HPDE6-E6E7 (cell line): ENCODE data around the gene TMTC4.
"Not testable (repeated sequence)": the region's sequence is repeated elsewhere in the genome, so short reads cannot be mapped to it uniquely, and the experiment has no call there.

Source experiments
- DNase-seq: peaks from one replicate; pipeline ENCODE4 v3.0.0; 2011; ENCODE audit warnings: missing footprints; ENCODE audit errors: extremely low spot score

The TMTC4 gene, protein sequence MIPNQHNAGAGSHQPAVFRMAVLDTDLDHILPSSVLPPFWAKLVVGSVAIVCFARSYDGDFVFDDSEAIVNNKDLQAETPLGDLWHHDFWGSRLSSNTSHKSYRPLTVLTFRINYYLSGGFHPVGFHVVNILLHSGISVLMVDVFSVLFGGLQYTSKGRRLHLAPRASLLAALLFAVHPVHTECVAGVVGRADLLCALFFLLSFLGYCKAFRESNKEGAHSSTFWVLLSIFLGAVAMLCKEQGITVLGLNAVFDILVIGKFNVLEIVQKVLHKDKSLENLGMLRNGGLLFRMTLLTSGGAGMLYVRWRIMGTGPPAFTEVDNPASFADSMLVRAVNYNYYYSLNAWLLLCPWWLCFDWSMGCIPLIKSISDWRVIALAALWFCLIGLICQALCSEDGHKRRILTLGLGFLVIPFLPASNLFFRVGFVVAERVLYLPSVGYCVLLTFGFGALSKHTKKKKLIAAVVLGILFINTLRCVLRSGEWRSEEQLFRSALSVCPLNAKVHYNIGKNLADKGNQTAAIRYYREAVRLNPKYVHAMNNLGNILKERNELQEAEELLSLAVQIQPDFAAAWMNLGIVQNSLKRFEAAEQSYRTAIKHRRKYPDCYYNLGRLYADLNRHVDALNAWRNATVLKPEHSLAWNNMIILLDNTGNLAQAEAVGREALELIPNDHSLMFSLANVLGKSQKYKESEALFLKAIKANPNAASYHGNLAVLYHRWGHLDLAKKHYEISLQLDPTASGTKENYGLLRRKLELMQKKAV

GRCh38 chr13:100674572-100674871, at the start of gene TMTC4:
TSS of gene TMTC4 (minus strand) at chr13:100674795. CDS start at chr13:100670362, 4,433 bp downstream.
- no peak for DNase-seq

DNA sequence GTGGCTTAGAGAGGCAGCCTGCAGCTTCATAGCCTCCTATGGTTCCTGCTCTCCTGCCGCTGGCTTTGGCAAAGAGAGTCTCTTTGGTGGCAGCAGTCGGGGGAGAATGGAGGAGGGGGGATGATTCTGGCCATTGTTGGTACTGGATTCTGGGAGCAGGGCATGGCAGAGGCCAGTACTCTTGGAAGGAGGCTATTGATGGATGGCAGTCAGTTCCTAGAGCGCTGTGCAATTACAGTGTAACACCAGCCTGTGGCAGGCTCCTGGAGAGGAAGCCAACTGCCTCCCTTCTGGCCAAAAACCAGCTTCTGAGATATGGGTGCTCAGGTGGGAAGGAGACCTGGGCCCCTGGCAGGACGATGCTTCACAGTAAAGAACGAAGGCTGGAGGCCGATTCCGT, 47.9 kb upstream of the TMTC4 start:
- no peak for DNase-seq

DNA sequence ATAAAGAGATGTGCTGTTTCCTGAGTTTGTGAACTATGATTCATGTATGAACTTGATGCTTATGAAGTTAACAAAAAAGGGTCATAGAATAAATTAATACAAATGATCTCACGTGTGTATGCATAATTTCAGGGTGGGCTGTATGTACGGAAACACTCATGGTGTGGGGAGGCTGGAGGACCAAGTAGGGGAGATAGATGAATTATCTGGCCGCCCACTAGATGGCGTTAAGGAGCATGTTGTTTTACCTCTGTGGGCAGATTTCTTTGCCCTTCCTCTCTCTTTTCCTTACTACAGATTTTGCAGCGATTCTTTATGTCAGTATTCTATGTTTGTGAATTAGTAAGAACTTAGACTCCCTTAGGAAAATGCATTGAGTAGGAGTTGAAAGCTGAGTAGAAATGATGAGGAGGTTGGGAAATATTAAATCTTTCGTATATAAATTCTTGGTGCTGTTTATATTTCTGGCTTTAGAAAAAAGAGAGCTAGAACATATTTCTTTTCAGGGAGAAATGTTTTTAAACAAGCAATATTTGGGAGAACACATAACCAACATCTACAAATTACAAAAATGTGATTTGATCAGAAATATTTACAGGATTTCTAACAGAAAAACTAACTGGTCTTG, 47.4 kb upstream of the TMTC4 start:
- DNase-seq: peak; percentile 25

DNA sequence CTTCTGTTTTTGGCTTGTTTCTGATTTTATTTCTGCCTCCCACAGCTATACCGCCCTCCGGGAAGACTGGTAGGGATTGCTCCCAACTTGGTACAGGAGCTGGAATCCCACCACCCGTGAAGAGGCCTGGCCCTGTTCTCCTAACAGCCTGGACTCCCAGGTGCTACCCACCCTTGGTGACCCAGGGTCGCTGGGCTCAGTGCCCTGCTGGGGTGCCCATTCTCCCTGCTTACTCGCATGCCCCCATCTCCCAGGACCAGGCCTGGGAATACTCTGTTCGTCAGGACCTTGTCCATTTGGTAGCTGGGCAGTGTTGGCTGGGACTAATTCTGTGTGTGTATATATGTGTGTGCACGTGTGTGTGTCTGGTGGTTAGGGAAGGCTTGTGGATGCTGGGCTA, 41.0 kb upstream of the TMTC4 start:
- no peak for DNase-seq

DNA sequence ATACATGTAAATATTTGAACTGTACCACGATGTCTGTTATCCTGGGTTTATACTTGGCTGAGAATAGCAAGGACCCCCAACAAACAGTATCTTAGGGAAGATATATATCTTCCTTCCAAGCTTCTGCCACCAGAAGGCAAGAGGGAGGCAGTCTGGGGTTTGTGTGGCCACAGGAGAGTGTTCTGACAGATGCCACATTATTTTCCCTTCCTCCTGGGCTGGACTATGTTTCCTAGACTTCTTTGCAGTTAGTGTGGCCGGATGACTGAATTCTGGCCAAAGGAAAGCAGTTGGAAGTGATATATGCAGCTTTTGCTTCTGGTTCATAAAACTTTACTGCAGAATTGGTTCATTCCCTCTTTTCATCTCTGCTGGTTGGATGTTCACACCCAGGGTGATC, 39.9 kb upstream of the TMTC4 start:
- DNase-seq: no peak

DNA sequence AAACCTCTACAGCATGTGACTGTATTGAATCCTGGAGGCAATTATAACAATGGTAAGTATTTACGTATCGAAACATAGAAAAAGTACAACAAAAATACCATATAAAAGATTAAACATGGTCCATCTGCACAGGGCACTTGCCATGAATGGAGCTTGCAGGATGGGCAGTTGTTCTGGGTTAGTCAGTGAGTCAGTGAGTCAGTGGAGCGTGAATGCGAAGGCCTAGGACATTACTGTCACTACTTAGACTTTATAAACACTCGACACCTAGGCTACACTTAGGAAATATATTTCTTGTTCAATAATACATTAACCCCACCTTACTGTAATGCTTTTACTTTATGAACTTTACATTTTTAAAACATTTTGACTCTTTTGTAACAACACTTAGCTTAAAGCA, 35.6 kb upstream of the TMTC4 start:
- no peak for DNase-seq

- DNase-seq: no peak
These were observed 33.5 kb upstream of the TMTC4 start for GRCh38 chr13:100707818-100708740.

DNA sequence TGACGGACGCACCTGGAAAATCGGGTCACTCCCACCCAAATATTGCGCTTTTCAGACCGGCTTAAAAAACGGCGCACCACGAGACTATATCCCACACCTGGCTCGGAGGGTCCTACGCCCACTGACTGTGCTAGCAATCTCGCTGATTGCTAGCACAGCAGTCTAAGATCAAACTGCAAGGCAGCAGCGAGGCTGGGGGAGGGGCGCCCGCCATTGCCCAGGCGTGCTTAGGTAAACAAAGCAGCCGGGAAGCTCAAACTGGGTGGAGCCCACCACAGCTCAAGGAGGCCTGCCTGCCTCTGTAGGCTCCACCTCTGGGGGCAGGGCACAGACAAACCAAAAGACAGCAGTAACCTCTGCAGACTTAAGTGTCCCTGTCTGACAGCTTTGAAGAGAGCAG, 23.7 kb upstream of the TMTC4 start:
- DNase-seq: not testable (repeated sequence)

- DNase-seq: no peak
These were observed 20.8 kb upstream of the TMTC4 start for GRCh38 chr13:100695509-100695773.

GRCh38 chr13:100694722-100695508, 20.3 kb upstream of the TMTC4 start:
- peak; percentile 39 for DNase-seq

DNA sequence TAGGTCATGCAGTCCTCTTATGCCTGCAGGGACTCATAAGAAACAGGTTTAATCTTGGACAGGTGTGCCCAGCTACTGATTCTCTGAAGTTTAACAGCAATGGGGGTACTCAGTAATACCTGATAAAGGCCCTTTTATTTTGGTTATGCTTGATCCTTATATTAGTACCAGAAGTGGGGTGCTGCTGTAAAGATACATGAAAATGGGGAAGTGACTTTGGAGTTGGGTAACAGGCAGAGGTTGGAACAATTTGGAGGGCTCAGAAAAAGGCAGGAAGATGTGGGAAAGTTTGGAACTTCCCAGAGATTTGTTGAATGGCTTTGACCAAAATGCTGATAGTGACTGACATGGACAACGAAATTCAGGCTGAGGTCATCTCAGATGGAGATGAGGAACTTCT, 14.6 kb upstream of the TMTC4 start:
- no peak for DNase-seq

DNA sequence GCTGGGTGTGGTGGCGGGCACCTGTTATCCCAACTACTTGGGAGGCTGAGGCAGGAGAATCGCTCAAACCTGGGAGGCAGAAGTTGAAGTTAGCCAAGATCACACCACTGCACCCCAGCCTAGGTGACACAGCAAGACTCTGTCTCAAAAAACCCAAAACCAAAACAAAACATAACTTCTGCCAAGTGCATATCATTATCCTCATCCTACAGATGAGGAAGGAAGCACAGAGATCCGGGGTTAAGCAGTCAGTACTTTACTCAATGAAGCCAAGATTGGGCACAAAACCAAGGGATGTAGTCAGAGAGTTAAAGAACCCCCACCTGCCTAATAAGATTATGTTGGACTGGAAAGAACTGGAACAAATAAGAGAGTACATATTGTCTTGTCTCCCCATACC, 5.5 kb upstream of the TMTC4 start:
- DNase-seq: no peak

GRCh38 chr13:100677128-100677527, 2.5 kb upstream of the TMTC4 start:
- not testable (repeated sequence) for DNase-seq

GRCh38 chr13:100675661-100676129, 1.1 kb upstream of the TMTC4 start:
- DNase-seq: no peak

DNA sequence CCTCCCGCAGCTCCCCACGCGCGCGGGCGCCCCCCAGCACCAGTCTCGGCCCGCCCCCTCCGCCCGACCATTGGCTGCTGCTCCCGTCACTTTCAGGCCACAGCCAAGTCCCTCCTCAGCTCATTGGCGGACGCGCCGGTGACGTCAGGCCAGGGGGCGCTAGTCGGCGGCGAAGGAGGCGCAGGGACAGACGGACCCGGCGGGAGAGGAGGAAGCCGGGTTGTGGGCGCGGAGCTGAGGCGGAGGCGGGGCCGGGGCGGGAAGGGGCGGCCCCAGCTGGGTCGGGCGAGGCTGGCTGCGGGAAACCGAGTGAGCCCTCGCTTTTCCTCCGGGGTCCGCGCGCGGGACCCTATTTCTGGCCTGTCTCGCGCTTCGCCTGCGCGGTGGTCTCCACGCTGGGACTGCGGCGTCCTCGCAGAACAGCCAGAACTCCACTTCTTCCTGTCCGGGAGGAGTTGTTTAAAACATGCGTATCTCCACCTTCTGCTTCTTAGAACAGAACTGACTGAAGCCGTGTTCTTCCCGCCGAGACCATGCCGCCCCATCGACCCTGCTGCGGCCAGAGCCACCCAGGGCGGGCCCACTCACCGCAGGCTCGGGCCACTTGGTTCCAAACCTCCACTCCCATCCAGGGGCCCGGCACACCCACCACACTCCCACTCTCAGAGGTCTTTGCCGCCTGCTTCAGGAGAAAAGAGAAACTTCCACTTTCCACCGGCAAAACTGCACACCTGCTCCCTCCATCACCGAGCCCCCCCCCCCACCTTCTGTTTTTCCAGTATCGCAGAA, 471 bp upstream of the TMTC4 start:
- peak; percentile 99 for DNase-seq

- peak; percentile 66 for DNase-seq
These were observed 653 bp downstream of the TMTC4 start for GRCh38 chr13:100673713-100674571.

GRCh38 chr13:100673376-100673712, 1.3 kb downstream of the TMTC4 start:
- no peak for DNase-seq

GRCh38 chr13:100671389-100672182, 3.0 kb downstream of the TMTC4 start:
- no peak for DNase-seq

DNA sequence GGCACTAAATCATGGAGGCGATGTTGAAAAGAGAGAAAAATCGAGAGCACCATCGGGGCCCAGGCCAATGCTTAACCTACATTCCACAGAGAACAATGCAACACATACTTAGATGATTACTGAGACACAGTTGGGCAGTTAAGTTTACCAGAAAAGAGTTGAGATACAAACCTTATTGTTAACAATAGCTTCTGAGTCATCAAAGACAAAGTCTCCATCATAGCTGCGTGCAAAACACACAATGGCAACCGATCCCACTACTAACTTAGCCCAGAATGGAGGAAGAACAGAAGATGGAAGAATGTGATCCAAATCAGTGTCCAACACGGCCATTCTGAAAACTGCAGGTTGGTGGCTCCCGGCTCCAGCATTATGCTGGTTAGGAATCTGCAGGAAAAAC, 6.2 kb downstream of the TMTC4 start:
- DNase-seq: no peak
